A375 (cell line): ENCODE measurements around the gene PITPNM2. TPM values are rescaled to one million over a fixed set of nuclear protein-coding genes. Genes with fewer than 3 reads are reported as not detected.

Experiments used
- total RNA-seq: library from RNA; depleted of rRNA; stranded (reverse); fragments of >200 nt; shearing (Covaris generic); gene quantifications from 2 replicates; pipeline ENCODE4 v1.2.3, GENCODE V29; 2014; rRNA removed

Gene PITPNM2
- 5.8 and 6.4 TPM in 2 replicates for total RNA-seq

GRCh38 chr12:123150744-123151456 lies at the start of gene PITPNM2:
Gene PITPNM2, minus strand, starts transcription at chr12:123151090. Its CDS starts 116,500 bp downstream, at chr12:123034590.

Other genes with a start within 250 kb of the PITPNM2 start
- gene ABCB9, start 184.6 kb downstream of the PITPNM2 start, total RNA-seq = 39.8 and 40.5 TPM in 2 replicates
- gene OGFOD2, start 175.8 kb downstream of the PITPNM2 start, total RNA-seq = 37.7 and 38.1 TPM in 2 replicates
- 340 and 361 TPM in 2 replicates for gene ARL6IP4, start 170.4 kb downstream of the PITPNM2 start, total RNA-seq
- gene MPHOSPH9, start 82.1 kb upstream of the PITPNM2 start, total RNA-seq = 37.9 and 64.6 TPM in 2 replicates
- gene MTRFR, start 82.3 kb upstream of the PITPNM2 start, total RNA-seq = 9.8 and 10.0 TPM in 2 replicates
- gene CDK2AP1, start 120.8 kb upstream of the PITPNM2 start, total RNA-seq = 161 and 167 TPM in 2 replicates
- gene SBNO1, start 213.8 kb upstream of the PITPNM2 start, total RNA-seq = 22.6 and 25.7 TPM in 2 replicates
- gene KMT5A, start 233.0 kb upstream of the PITPNM2 start, total RNA-seq = 110 and 120 TPM in 2 replicates